ENCODE data around the gene AKT1.
"Not testable (repeated sequence)": the region's sequence is repeated elsewhere in the genome, so short reads cannot be mapped to it uniquely, and the experiment has no call there.

Gene AKT1

GRCh38 chr14:104817930-104818713, 22.6 kb upstream of the AKT1 start:
- no peak for DNase-seq

DNA sequence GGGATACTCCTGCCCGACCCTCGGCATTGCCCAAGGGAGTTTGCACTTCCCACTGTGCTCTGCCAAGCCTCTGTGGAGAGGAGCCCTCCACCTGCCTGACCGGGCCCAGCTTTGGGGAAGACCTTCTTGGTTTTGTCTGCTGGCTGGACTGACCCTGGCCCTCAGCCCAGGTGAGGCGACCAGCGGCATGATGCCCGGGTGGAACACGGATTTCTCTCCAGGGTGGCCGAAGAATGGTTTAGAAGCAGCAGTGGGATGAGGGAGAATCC, 21.0 kb upstream of the AKT1 start:
- no peak for DNase-seq

GRCh38 chr14:104814701-104815100, 19.2 kb upstream of the AKT1 start:
- DNase-seq = not testable (repeated sequence)

DNA sequence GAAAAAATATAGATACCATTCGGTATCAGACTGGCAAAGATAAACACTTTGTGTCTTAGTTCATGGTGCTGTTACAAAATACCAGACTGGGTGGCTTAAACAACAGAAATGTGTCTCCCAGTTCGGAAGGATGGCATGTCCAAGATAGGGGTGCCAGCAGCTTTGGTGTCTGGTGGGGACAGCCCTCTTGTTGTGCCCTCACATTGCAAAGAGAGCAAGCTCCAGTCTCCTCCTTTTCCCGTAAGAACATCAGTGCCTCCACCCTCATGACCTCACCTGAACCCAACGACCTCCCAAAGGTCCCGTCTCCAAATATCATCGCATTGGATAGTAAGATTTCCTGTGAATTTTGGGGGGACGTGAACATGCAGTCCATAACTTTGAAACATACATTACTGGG, 17.7 kb upstream of the AKT1 start:
- DNase-seq = no peak

DNA sequence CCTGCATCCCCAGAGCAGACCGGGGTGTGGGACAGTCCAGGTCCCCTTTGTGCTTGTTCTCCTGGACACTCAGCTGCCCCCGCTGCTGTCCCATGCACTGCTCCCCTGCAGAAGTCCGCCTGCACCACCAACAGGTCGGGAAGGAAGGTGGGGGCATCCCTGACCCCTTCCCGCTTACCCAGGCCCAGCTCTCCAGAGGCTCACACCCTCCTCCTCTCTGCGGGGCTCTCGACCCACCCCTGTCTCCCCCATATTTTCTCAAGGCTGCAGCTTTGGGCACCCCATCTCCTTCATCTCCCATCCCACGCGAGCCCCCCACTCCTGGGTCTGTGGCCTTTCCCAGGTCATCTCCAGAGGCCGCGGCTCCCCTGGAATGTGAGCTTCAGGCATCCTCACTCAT, 14.8 kb upstream of the AKT1 start:
- DNase-seq = no peak

GRCh38 chr14:104808456-104808855, 12.9 kb upstream of the AKT1 start:
- DNase-seq = no peak

DNA sequence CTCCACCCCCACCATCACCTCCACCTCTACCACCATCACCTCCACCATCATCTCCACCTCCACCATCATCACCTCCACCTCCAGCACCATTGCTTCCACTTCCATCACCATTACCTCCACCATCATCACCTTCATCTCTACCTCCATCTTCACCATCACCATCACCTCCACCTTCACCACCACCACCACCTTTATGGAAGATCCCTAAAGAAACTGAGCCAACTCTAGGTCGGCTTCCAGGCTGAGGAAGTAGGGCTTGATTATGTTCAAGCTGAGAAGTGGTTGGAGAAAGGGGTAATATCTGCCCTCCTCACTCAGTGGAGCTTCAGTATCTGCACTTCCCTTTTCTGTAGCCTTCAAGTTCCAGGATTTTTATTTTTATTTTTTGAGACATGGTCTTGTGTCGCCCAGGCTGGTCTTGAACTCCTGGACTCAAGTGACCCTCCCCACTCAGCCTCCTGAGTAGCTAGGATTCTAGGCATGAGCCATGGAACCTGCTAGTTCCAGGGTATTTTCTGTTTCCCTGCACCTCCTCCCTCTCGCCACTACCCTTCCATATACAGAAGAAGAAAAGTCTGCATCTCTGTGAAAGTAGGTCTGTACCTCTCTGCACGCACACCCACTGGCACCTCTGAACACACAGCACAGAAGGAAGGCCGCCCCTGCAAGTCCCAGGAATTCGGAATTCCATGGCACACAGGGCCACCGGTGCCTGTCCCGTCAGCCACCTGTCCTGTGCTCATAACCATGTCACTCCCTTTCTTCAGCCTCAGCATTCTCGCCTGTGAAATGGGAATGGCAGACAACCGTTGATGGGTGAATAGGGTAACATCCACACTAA, 11.3 kb upstream of the AKT1 start:
- no peak for DNase-seq

- no peak for DNase-seq
Measured at GRCh38 chr14:104805941-104806624, 10.5 kb upstream of the AKT1 start.

GRCh38 chr14:104805326-104805678, 9.8 kb upstream of the AKT1 start:
- no peak for DNase-seq

- DNase-seq = no peak
Measured at GRCh38 chr14:104804481-104805325, 9.2 kb upstream of the AKT1 start.

DNA sequence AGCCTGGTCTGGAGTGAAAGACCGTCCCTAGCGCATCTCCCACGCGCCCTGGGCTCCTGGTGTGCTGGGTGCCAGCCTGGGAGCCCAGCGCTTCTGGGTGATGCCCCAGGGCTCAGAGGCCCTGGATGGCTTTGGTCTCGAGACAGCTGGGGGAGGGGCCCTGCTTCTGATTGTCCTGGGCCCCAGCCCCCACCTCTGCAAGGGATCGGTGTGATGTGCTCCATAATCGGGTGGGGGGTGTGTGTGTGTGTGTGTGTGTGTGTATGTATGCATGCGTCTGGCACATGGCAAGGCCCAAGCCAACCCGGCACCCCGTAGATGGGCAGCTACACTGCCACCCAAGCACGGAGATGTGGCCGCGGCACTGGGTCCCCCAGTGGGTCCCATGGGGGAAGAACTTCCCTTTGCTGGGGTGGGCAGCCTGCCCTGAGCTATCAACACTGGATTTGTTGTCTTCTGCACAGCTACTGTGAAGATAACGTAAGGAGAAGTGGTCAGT, 8.4 kb upstream of the AKT1 start:
- no peak for DNase-seq

GRCh38 chr14:104803280-104803911, 7.8 kb upstream of the AKT1 start:
- no peak for DNase-seq

- DNase-seq = no peak
Measured at GRCh38 chr14:104802394-104803184, 7.0 kb upstream of the AKT1 start.

DNA sequence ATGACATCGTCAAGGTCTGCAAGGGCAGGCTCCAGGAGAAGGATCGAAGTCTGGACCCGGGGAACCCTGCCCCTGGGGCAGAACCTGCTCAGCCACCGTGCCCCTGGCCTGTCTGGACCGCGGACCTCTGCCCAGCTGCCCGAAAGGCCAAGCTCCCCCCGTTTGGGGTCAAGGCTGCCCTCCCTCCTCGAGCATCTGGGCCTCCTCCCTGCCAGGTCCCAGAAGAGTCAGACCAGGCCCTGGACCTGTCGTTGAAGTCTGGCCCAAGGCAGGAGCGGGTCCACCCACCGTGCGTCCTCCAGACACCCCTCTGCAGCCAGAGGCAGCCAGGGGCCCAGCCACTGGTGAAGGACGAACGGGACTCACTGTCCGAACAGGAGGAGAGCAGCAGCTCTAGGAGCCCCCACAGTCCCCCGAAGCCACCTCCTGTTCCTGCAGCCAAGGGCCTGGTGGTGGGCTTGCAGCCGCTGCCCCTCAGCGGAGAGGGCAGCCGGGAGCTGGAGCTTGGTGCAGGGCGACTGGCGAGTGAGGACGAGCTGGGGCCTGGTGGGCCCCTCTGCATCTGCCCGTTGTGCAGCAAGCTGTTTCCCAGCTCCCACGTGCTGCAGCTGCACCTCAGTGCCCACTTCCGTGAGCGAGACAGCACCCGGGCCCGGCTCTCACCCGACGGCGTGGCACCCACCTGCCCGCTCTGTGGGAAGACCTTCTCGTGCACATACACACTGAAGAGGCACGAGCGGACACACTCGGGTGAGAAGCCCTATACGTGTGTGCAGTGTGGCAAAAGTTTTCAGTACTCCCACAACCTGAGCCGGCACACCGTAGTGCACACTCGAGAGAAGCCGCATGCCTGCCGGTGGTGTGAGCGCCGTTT, 6.2 kb upstream of the AKT1 start:
- DNase-seq = no peak

DNA sequence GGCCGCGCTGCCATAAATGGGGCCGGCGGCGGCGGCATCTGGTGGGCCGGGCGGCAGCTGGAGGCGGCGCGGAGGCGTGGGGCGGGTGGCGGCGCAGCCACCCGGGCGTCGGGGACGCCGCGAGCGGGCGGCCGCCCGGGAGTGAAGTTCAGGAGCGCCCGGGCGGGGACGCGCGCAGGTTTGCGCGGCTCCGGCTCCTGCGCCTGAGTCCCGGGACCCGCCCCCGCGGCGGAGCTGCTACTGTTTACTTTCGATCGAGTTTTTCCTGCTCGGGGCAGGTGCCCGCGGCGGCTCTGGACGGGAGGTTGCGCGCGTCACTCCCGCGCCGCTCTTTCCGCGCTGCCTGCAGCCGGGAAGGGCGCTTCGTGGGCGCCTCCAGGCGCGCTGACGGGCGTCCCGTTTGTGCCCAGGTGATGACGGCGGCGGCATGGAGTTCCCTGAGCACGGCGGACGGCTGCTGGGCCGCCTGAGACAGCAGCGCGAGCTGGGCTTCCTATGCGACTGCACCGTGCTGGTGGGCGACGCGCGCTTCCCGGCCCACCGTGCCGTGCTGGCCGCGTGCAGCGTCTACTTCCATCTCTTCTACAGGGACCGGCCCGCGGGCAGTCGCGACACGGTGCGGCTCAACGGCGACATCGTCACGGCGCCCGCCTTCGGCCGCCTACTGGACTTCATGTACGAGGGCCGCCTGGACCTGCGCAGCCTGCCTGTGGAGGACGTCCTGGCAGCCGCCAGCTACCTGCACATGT, 5.4 kb upstream of the AKT1 start, which contains the start of gene ZBTB42:
TSS of gene ZBTB42 (plus strand) at position 331 of the 749 bp plus-strand sequence. CDS start at position 428, 97 bp downstream.
- peak; percentile 39 for DNase-seq

- DNase-seq = peak; percentile 44
Measured at GRCh38 chr14:104800015-104800770, 4.6 kb upstream of the AKT1 start.

- peak; percentile 32 for DNase-seq
Measured at GRCh38 chr14:104799244-104800014, 3.9 kb upstream of the AKT1 start.
